Body of pancreas (tissue), 4 donors: Measurements from ENCODE around the gene CRACDL. TPM values are rescaled to one million over a fixed set of nuclear protein-coding genes. Genes with fewer than 3 reads are reported as not detected.

Experiments
- ATAC-seq: fragments of 150-250 bp; one replicate; pipeline ENCODE4 v1.9.1; 2016
- DNase-seq, 4 donors: peaks; one replicate each; pipeline ENCODE4 v3.0.0-alpha.2; 2019
- H3K27ac ChIP-seq, 4 donors: fragments of 200-600 bp; sonication (generic); 1 replicate in 3 of 4; 2 replicates in 1 of 4; pipeline versions ENCODE4 v1.5.1 to v1.6.1; 2016 to 2019; ENCODE audit warnings: mild to moderate bottlenecking in 1 of 4, mixed read lengths in 1 of 4, moderate library complexity in 1 of 4
- H3K27me3 ChIP-seq, 2 donors: fragments of 200-600 bp; sonication (generic); one replicate each; pipeline ENCODE4 v1.6.0; 2016; ENCODE audit warnings: mild to moderate bottlenecking in 1 of 2
- H3K36me3 ChIP-seq, 2 donors: fragments of 200-600 bp; sonication (generic); replicated peaks in 1 of 2; 2 replicates each; pipeline ENCODE4 v1.5.1; 2016; ENCODE audit warnings: low read depth in 2 of 2; ENCODE audit not compliant: insufficient read depth in 1 of 2
- H3K4me1 ChIP-seq: fragments of 200-600 bp; sonication (generic); one replicate; pipeline ENCODE4 v1.6.0; 2016
- H3K4me3 ChIP-seq, 2 donors: fragments of 200-600 bp; sonication (generic); 1 replicate in 1 of 2; 2 replicates in 1 of 2; pipeline ENCODE4 v1.5.1; 2016 to 2019
- H3K9me3 ChIP-seq, 3 donors: fragments of 200-600 bp; sonication (generic); 1 replicate in 2 of 3; 2 replicates in 1 of 3; pipeline ENCODE4 v1.5.1; 2016
- POLR2A ChIP-seq, 3 donors: fragments of 450-650 bp; IDR thresholded peaks; one replicate each; pipeline ENCODE4 v1.6.1; 2016; ENCODE audit warnings: antibody characterized with exemption in 3 of 3, mild to moderate bottlenecking in 2 of 3
- WGBS, 2 donors: methylation state at CpG; one replicate each; pipeline ENCODE4 v1.1.5; 2017; 5-methylcytosine and 5-hydroxymethylcytosine counted together
- intact Hi-C: fragments of 100-400 bp; cut with DNase I; formaldehyde crosslinking; loops from one replicate; pipeline ENCODE4 v1.15.1; 2023
- total RNA-seq, 2 donors: library from RNA; depleted of rRNA; stranded (reverse); fragments of >200 nt; gene quantifications; one replicate each; pipeline ENCODE4 v1.1.0, GENCODE V29; 2016
- TF ChIP-seq, protein P1 (sequence below), 7 experiments: fragments of 450-650 bp in 4 of 7; fragments of 200-600 bp in 3 of 7; sonication (generic) in 3 of 7; IDR thresholded peaks; one replicate each; pipeline ENCODE4 v1.5.1; 2016 to 2019; ENCODE audit warnings: antibody characterized with exemption in 7 of 7

CRACDL gene
- total RNA-seq, 2 donors from 2014 or later: 14.8 to 22.1 TPM

GRCh38 chr2:98896944-98897343 lies 39.1 kb downstream of the CRACDL start:
- Histone ChIP-seq H3K27ac (no peak overlapping the region), H3K4me3 (no peak overlapping the region), H3K36me3 (no peaks in the 10 kb centered on the region), H3K4me1 (no peaks in the 10 kb centered on the region), H3K27me3 (no peaks in the 10 kb centered on the region), H3K9me3 (no peaks in the 10 kb centered on the region)
- 80 to 82% methylated on average over 9 of the region's 9 CpGs for WGBS, 2 donors
- no peak for ATAC-seq
- TF ChIP-seq POLR2A (IDR thresholded peaks at IDR 0.05): no peak
- TF ChIP-seq, protein P1, sequence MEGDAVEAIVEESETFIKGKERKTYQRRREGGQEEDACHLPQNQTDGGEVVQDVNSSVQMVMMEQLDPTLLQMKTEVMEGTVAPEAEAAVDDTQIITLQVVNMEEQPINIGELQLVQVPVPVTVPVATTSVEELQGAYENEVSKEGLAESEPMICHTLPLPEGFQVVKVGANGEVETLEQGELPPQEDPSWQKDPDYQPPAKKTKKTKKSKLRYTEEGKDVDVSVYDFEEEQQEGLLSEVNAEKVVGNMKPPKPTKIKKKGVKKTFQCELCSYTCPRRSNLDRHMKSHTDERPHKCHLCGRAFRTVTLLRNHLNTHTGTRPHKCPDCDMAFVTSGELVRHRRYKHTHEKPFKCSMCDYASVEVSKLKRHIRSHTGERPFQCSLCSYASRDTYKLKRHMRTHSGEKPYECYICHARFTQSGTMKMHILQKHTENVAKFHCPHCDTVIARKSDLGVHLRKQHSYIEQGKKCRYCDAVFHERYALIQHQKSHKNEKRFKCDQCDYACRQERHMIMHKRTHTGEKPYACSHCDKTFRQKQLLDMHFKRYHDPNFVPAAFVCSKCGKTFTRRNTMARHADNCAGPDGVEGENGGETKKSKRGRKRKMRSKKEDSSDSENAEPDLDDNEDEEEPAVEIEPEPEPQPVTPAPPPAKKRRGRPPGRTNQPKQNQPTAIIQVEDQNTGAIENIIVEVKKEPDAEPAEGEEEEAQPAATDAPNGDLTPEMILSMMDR (IDR thresholded peaks at IDR 0.05): no peak
- no peak for DNase-seq
- intact Hi-C loops: no loop called here

- Histone ChIP-seq H3K4me3 (no peak overlapping the region), H3K27ac (no peak overlapping the region), H3K36me3 (no peaks in the 10 kb centered on the region), H3K9me3 (no peaks in the 10 kb centered on the region), H3K27me3 (no peaks in the 10 kb centered on the region), H3K4me1 (no peaks in the 10 kb centered on the region)
- no peak for DNase-seq
- WGBS, 2 donors: 33 to 40% methylated on average over 2 of the region's 2 CpGs
- no peak for TF ChIP-seq POLR2A (IDR thresholded peaks at IDR 0.05)
- TF ChIP-seq, protein P1 (IDR thresholded peaks at IDR 0.05): no peak
- no peak for ATAC-seq
- intact Hi-C loops: no loop called here
Observed at GRCh38 chr2:98896416-98896815, 39.6 kb downstream of the CRACDL start.

GRCh38 chr2:98895901-98896300 lies 40.1 kb downstream of the CRACDL start:
- 82 to 84% methylated on average over 9 of the region's 9 CpGs for WGBS, 2 donors
- Histone ChIP-seq H3K27me3 (no peaks in the 10 kb centered on the region), H3K36me3 (no peaks in the 10 kb centered on the region), H3K27ac (no peak overlapping the region), H3K9me3 (no peaks in the 10 kb centered on the region), H3K4me3 (no peak overlapping the region), H3K4me1 (no peaks in the 10 kb centered on the region)
- intact Hi-C loops: no loop called here
- TF ChIP-seq, protein P1 (IDR thresholded peaks at IDR 0.05): no peak
- no peak for TF ChIP-seq POLR2A (IDR thresholded peaks at IDR 0.05)
- DNase-seq (no peak), ATAC-seq (no peak)

GRCh38 chr2:98895221-98895620 lies 40.8 kb downstream of the CRACDL start:
- H3K4me3 ChIP-seq: no peak overlapping the region
- no peaks in the 10 kb centered on the region for H3K36me3 ChIP-seq
- H3K4me1 ChIP-seq: no peaks in the 10 kb centered on the region
- 89 to 95% methylated on average over 7 of the region's 7 CpGs for WGBS, 2 donors
- no peaks in the 10 kb centered on the region for H3K9me3 ChIP-seq
- H3K27me3 ChIP-seq: no peaks in the 10 kb centered on the region
- intact Hi-C loops: no loop called here
- no peak overlapping the region for H3K27ac ChIP-seq
- no peak for ATAC-seq
- no peak for TF ChIP-seq POLR2A (IDR thresholded peaks at IDR 0.05)
- TF ChIP-seq, protein P1 (IDR thresholded peaks at IDR 0.05): no peak
- DNase-seq: no peak

- intact Hi-C loops: no loop called here
- no peak for ATAC-seq
- no peak for DNase-seq
Observed at GRCh38 chr2:98894331-98895000, 41.6 kb downstream of the CRACDL start.

More at GRCh38 chr2:98894331-98895000, 41.6 kb downstream of the CRACDL start:
- Histone ChIP-seq H3K4me3 (no peak overlapping the region), H3K27ac (no peak overlapping the region), H3K4me1 (no peaks in the 10 kb centered on the region), H3K9me3 (no peaks in the 10 kb centered on the region), H3K36me3 (no peaks in the 10 kb centered on the region), H3K27me3 (no peaks in the 10 kb centered on the region)
- 94% methylated on average over 11 of the region's 11 CpGs for WGBS, 2 donors
- TF ChIP-seq POLR2A (IDR thresholded peaks at IDR 0.05): no peak
- TF ChIP-seq, protein P1 (IDR thresholded peaks at IDR 0.05): no peak
